Measurements from ENCODE around the gene C1orf226. TPM values are rescaled to one million over a fixed set of nuclear protein-coding genes. Genes with fewer than 3 reads are reported as not detected.
A peak's percentile ranks its signal among the peaks of the same experiment; 100 is the strongest.

The C1orf226 gene
- total and polyA plus RNA-seq, 7 donors: 0.10 to 1.1 (median 0.28) TPM

GRCh38 chr1:162380061-162380846 is 1.3 kb upstream of the C1orf226 start:
- Histone ChIP-seq H3K36me3 (ENCODE audit: insufficient read depth in 1 of 2, low read depth in 1 of 2) (no peaks in the 10 kb centered on the region), H3K27ac (no peak overlapping the region), H3K27me3 (ENCODE audit: insufficient read depth in 3 of 3, low read length in 2 of 3) (no peaks in the 10 kb centered on the region), H3K4me1 (no peaks in the 10 kb centered on the region), H3K4me3 (no peak overlapping the region), H3K9me3 (no peaks in the 10 kb centered on the region)
- TF ChIP-seq CTCF (IDR thresholded peaks at IDR 0.05): no peak
- intact Hi-C loops (cut with DNase I): no loop called here
- WGBS, 3 donors: 78 to 94% (median 83%) methylated on average over 6 of the region's 6 CpGs
- DNase-seq: no peak
- peak in 1 of 4 donors; percentile 78 for ATAC-seq

GRCh38 chr1:162381941-162382750 is 618 bp downstream of the C1orf226 start:
- H3K36me3 ChIP-seq (ENCODE audit: insufficient read depth in 1 of 2, low read depth in 1 of 2): no peaks in the 10 kb centered on the region
- intact Hi-C loops (cut with DNase I): no loop called here
- TF ChIP-seq CTCF (IDR thresholded peaks at IDR 0.05): no peak
- peaks cover 0 to 2% (median 0%) of the 10 kb centered on the region in 3 donors for H3K27me3 ChIP-seq (ENCODE audit: insufficient read depth in 3 of 3, low read length in 2 of 3)
- no peak for ATAC-seq
- 86 to 89% (median 87%) methylated on average over 13 of the region's 13 CpGs for WGBS, 3 donors
- no peaks in the 10 kb centered on the region for H3K9me3 ChIP-seq
- H3K4me3 ChIP-seq: no peak overlapping the region
- H3K4me1 ChIP-seq: no peaks in the 10 kb centered on the region
- H3K27ac ChIP-seq: no peak overlapping the region
- no peak for DNase-seq

- no peaks in the 10 kb centered on the region for H3K36me3 ChIP-seq (ENCODE audit: insufficient read depth in 1 of 2, low read depth in 1 of 2)
- no peak overlapping the region for H3K27ac ChIP-seq
- no peak overlapping the region for H3K4me3 ChIP-seq
- no peaks in the 10 kb centered on the region for H3K4me1 ChIP-seq
- ATAC-seq: no peak
- intact Hi-C loops (cut with DNase I): no loop called here
- peaks cover 0 to 7% (median 0%) of the 10 kb centered on the region in 3 donors for H3K27me3 ChIP-seq (ENCODE audit: insufficient read depth in 3 of 3, low read length in 2 of 3)
- H3K9me3 ChIP-seq: no peaks in the 10 kb centered on the region
- no peak for DNase-seq
- 95 to 96% (median 96%) methylated on average over 6 of the region's 6 CpGs for WGBS, 3 donors
- no peak for TF ChIP-seq CTCF (IDR thresholded peaks at IDR 0.05)
Measured at GRCh38 chr1:162383091-162383490, 1.6 kb downstream of the C1orf226 start.

GRCh38 chr1:162383516-162383915 is 2.0 kb downstream of the C1orf226 start:
- 89 to 93% (median 92%) methylated on average over 8 of the region's 8 CpGs for WGBS, 3 donors
- no peak for DNase-seq
- TF ChIP-seq CTCF (IDR thresholded peaks at IDR 0.05): no peak
- Histone ChIP-seq H3K36me3 (ENCODE audit: insufficient read depth in 1 of 2, low read depth in 1 of 2) (no peaks in the 10 kb centered on the region), H3K9me3 (no peaks in the 10 kb centered on the region), H3K4me1 (no peaks in the 10 kb centered on the region), H3K4me3 (no peak overlapping the region), H3K27ac (no peak overlapping the region), H3K27me3 (ENCODE audit: insufficient read depth in 3 of 3, low read length in 2 of 3) (peaks cover 0 to 7% (median 0%) of the 10 kb centered on the region in 3 donors)
- intact Hi-C loops (cut with DNase I): no loop called here
- ATAC-seq: no peak
